GM19351 (cell line): ENCODE results near the gene GMIP.

Source experiments
- ATAC-seq: cut with Tn5 transposase; IDR thresholded peaks from one replicate; pipeline ENCODE4 v1.9.1; 2021; ENCODE audit warnings: mild to moderate bottlenecking, moderate library complexity; ENCODE audit not compliant: unreplicated experiment

The GMIP gene

DNA sequence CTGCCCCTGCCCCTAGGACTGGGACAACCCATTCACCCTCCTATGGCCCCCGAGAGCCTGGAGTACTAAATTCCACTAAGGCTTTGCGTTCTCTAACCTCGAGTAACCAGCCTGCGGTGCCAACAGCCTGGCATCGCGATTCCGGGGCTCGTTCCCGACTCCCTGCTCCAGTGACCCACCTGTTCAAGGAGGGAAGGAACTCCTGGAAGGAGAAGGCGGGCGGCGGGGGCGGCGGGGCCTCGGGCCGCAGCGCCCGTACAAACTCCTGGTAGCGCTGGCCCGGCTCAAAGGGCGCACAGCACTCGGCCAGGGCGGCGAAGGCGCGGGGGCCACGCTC is 6.3 kb downstream of the GMIP start:
- no peak for ATAC-seq

- ATAC-seq, result no peak
Measured at GRCh38 chr19:19636573-19637185, 6.8 kb downstream of the GMIP start.

DNA sequence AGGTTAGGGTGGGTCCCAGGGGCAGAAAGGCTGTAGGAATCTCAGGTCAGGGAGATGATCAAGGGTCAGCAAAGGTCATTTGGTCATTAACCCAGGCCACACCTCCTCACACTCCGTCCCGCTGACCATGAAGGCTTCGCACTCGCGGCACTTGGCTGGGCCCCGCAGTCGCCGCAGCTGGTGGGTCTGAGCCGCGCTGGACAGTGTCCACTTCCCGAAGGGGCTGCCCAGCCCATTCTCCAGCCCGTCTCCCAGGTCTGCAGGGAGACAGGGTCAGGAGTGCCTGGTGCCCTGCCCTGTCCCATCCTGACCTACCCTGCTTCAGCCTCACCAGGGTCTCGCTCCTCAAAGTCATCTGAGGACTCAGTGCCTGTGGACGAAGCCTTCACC is 8.1 kb downstream of the GMIP start:
- ATAC-seq, result no peak

DNA sequence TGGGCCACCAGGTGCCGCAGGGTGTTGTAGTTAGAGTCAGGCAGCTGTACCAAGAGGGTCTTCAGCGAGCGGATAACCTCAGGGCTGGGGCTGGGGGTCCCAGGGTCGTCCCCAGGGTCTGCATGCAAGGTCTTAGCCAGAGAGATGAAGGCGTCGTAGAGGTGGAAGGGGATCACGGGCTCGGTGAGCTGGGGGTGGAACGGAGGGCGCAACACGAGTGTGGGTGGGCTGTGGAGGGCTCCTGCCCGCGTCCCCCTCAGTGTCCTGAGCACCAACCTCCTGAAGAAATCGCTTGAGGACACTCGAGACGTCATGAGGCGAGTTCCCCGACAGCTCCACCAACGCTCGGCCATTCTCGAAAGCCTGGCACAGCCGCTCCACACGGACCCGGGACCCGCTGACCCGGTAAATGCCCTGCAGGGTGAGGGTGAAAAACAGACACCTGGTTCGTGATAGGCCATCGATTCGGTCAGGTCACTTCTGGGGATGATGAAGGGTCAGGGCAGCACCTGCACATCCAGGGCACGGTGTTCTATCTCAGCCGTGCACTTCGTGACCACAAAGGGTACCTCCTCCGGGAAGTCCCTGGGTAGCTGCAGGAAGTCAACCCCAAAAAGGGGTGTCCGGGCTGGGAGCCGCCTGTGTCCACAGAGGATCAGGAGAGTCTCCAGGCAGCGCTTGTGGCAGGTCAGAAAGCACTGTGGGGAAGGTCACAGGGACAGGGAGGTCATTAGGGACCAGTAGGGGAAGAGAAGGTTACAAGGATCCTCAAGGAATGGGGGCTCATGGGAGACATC is 8.7 kb downstream of the GMIP start:
- no peak for ATAC-seq

DNA sequence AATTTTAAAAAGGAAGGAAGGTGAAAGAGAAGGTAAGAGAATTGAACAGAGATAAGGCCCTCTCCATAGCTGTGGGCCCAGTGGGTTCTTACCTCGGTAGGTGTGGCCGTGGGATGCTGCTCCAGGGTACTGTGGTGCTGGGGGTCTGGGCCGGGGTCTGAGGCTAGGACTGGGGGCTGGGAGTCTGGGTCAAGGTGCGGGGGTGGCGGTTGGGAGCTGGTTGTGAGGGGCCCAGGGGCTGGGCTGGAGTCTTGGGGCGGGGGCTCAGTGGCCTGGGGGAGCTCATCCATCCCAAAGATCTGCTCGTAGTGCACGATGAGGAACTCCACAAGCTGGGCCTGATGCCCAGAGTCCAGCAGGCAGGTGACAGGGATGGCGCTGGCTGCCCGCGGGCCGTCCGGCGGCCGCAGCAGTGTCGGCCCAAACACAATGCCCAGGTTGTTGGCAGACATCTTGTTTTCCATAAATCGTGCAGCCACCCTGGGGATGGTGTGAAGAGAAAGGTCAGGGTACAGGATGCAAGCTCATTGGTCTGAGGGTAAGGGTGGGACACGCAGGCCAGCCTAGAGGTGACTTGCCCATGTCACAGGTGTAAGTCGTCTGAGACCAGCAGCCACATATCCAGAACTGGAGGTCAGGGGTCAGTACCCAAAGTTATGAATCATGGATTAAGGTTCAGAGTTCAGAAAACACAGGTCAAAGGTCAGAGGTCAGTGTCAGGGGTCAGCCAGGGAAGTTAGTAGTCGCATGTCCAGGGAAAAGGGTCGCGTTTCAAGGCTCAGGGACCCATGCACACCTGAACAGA is 9.5 kb downstream of the GMIP start:
- no peak for ATAC-seq

DNA sequence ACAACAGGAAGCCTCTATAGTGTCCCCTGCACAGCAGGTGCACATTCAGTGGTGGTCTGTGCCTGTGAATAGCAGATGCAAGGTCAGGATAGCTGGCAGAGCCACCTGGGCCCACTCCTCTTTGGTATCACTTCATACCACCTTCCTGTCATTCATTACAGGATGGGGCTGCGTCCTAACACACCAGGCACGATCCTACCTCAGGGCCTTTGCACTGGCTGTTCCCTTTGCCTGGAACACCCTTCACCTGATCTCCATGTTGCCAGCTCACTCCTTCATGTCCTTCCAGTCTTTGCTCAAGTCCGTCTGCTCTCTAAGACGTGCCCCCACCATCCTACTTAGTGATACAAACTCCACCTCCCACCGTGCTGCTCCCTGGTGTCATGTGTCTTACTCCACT is 10.8 kb downstream of the GMIP start:
- ATAC-seq, result no peak

- ATAC-seq, result no peak
Measured at GRCh38 chr19:19631346-19631745, 12.1 kb downstream of the GMIP start.

- ATAC-seq, result no peak
Measured at GRCh38 chr19:19630426-19630825, 13.0 kb downstream of the GMIP start.

DNA sequence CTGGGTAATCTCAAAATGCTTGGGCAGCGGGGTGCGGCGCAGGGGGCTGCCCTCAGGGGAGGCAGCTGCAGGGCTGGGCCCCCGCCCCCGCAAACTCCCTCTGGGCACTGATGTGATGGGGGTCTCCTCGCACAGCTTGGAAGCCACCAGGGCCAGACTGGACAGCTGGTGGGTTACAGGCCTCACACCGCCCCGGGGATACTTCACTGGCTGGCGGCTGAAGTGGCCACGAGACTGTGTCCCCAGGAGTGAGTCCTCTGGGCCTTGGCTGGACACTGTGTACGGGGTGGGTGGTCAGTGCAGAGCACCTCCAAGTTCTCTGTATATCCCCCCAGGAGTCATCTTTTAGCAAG is 13.4 kb downstream of the GMIP start:
- ATAC-seq, result no peak

GRCh38 chr19:19628501-19629134 is 14.8 kb downstream of the GMIP start:
- peak; percentile 29 for ATAC-seq

GRCh38 chr19:19627621-19628500 is 15.6 kb downstream of the GMIP start, which contains the start of gene LPAR2:
Gene LPAR2, minus strand, starts transcription at chr19:19628220. Its CDS starts 945 bp downstream, at chr19:19627275.
- peak; percentile 68 for ATAC-seq

GRCh38 chr19:19626516-19627472 is 16.7 kb downstream of the GMIP start:
- ATAC-seq, result no peak

DNA sequence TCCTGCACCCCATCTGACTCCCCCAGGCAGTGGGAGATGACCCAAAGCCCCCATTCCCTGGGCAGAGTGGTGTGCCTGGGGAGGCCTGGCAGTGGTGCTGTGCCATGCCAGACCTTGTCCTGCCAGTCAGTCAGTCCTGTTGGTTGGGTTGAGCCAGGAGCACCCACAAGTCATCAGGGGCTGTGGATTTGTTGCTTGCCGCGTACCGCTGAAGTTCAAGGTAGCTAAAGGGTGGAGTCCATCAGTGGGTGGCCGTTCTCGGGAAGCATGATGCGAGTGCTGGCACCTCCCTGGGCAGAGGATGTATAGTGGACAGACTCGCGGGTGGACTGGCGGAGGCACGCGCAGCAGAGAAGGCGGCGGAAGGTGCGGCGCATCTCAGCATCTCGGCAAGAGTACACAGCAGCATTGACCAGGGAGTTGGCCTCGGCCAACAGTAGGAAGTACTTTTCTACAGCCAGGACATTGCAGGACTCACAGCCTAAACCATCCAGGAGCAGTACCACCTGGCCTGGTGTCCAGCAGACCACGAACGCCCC is 19.4 kb downstream of the GMIP start:
- ATAC-seq, result no peak

- no peak for ATAC-seq
Measured at GRCh38 chr19:19623383-19623782, 20.1 kb downstream of the GMIP start.

DNA sequence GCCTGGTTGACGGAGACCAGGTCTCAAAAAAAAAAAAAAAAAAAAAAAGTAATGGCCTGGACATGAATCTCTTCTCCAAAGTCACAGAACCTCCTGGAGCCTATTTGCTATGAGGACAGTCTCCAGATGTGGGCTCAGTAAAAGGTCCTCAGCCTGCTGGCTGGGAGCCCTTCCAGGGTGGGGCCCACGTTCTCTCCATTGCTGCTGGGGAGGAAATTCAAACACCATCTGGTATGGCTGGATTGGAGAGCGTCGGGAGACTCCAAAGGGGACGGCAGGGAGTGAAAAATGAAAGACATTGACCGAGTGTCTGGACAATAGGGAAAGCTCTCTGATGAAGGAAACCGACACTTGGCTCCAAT is 23.6 kb downstream of the GMIP start:
- ATAC-seq, result no peak

DNA sequence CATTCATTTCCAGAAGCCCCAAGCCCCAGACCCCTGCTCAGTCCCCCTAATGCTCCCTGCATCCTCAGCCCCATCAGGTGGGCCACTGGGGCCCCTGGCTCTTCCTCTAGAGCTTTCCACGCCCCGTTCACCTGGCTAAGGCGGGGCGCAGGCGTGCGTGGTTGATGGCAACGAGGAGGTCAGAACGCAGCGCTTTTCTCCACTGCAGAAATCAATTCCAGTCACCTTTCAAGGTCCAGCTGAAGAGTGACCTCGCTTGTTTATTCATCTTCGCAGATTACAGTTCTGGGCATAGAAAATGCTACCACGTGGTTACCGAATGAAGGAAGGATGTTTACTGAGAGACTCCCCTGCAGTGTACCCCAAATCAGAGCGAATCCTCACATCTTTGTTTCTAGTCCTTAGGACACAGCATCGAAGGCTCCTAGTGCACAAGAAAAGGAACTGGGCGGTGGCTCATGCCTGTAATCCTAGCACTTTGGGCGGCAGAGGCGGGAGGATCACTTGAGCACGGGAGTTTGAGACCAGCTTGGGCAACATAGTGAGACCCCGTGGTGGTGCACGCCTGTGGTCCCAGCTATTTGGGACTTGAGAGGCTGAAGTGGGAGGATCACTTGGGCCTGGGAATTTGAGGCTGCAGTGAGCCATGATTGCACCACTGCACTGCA is 24.1 kb downstream of the GMIP start:
- ATAC-seq, result no peak

DNA sequence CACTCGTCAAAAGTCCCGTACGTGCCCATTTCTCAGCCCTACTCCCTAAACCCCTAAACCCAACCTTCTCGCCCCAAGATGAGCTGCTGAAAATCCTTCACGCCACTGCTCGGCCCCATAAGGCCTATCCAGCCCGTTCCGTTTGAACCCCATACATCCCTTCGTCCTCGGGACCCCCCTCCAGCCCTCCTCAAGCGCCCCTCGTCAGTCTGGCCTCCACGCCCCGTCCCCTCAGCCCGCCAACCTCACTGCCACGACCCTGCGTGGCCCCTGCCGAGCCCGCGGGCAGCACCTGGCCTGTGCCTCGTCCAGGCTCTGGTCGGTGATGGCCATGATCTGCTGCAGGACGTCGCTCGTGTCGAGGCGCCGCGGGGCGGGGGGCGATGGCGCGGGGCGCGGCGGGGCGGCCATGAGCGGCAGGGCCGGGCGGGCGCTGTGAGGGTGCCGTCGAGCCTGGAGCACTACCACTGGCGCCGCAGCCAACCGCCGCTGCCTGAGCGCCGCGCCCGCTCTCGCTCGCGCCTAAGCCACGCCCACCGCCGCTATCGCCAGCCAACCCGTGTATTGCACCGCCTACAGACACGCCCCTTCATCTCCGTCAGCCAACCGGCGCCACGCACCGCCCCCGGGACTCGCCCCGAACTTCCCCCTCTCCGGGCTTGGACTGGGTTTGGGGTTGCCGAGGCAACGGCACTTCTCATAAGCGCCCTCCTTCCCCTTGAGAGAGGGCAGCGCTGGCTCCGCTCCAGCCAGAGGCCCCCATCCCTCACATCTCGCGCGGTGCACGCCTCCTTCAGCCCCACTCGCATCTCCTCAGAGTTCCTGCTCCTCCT is 25.0 kb downstream of the GMIP start, which contains the start of gene PBX4:
PBX4 (minus strand) TSS at position 469 of the 833 bp plus-strand sequence; CDS start at position 411, 58 bp downstream.
- ATAC-seq, result peak; percentile 94

DNA sequence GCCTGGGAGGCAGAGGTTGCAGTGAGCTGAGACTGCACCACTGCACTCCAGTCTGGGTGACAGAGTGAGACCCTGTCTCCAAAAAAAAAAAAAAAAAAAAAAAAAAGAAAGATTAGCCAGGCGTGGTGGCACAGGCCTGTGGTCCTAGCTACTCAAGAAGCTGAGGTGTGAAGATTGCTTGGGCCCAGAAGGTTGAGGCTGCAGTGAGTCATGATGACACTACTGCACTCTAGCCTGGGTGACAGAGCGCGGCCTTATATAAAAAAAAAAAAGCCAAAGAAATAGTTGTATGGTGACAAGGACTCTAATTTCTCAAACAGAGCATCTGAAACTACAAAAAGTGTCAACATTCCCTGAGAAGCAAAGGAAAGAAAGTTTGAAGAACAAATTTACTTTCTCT is 28.4 kb downstream of the GMIP start:
- ATAC-seq, result no peak
